HG02763 (cell line): ENCODE results near the gene OSGIN1.

Source experiments
- ATAC-seq: cut with Tn5 transposase; IDR thresholded peaks from one replicate; pipeline ENCODE4 v1.9.1; 2021; ENCODE audit warnings: mild to moderate bottlenecking, moderate library complexity; ENCODE audit not compliant: unreplicated experiment

The OSGIN1 gene

GRCh38 chr16:83925957-83926725 is 26.9 kb upstream of the OSGIN1 start:
- ATAC-seq = no peak

DNA sequence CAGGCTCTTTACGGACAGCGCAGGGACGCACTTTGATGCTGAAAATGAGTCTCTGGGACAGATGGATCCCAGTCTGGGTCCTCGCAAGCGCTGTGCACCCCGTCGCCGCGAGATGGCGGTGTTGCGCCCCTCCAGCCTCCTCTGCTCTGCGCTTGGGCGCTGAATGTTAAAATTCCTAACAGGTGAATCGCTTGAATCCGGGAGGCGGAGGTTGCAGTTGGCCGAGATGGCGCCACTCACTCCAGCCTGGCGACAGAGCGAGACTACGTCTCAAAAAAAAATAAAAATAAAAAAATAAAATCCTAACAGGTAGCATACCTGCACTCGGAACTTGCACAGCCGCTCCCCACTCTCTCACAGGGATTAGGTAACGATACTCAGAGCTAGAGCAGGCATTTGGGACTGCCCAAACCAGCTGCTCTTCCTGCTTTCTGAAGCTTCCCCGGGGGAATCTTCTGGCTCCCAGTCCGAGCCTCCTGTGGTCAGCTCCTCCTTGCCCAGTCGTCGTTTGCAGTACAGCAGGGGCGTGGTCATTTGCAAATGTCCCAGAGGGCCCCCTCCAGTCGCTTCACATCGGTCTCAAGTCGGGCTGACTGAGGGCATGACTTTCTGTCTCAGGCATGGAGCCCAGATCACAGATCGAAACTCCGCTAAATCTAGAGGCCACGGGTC is 26.2 kb upstream of the OSGIN1 start:
- no peak for ATAC-seq

GRCh38 chr16:83928341-83929055 is 24.5 kb upstream of the OSGIN1 start:
- ATAC-seq = no peak

- no peak for ATAC-seq
Observed at GRCh38 chr16:83929811-83930555, 23.1 kb upstream of the OSGIN1 start.

- no peak for ATAC-seq
Observed at GRCh38 chr16:83930730-83931500, 22.1 kb upstream of the OSGIN1 start.

DNA sequence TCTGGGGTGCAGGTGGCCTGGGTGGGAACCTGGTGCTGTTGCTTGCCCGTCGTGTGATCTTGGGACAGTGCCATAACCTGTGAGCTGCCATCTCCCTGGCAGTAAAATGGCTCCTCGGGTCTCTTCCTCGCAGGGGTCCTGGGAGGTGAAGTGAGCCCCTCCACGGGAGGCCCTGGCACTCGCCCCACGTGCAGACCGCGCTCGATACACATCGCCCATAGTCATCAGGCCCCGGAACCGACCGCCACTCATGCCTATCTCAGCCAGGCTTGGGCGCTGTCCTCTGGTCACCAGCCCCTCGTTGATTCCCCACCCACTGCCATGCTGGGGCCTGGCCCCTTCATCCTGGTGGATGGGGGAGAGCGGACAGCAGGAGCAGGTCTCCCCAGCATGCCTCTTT is 21.5 kb upstream of the OSGIN1 start:
- no peak for ATAC-seq

- ATAC-seq = no peak
Observed at GRCh38 chr16:83932304-83932703, 20.7 kb upstream of the OSGIN1 start.

DNA sequence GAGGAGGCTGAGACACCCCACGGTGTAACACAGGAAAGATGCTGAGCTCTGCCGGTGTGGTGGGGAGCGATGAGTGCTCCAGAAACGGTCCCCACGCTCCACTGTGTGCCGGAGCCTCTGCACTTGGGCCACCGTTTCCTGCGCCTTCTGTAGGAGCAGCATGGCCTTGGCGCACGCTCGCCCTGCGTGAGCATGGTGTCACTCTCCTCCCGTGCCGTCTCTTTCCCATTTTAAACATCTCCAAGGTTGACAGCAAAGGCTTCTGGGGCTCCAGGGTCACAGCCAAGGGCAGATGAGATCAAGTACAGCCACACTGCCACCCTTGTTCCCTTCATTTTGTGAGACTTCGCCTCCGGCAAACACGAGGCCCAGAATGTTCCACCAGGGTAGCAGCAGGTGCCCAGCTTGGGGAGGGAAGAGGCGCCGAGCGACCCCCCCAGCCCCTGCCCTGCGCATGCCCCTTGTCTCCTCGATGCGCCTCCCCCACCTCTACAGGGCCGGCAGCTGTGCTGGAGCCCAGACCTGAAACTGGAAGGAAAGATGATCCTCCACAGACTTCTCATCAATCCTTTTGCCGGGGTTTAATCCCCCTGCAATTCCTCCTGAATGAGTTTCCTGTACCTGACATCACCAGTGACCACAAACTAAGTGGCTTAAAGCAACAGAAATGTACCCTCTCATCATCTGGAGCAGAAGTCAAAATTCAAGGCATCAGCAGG is 19.9 kb upstream of the OSGIN1 start:
- ATAC-seq = no peak

DNA sequence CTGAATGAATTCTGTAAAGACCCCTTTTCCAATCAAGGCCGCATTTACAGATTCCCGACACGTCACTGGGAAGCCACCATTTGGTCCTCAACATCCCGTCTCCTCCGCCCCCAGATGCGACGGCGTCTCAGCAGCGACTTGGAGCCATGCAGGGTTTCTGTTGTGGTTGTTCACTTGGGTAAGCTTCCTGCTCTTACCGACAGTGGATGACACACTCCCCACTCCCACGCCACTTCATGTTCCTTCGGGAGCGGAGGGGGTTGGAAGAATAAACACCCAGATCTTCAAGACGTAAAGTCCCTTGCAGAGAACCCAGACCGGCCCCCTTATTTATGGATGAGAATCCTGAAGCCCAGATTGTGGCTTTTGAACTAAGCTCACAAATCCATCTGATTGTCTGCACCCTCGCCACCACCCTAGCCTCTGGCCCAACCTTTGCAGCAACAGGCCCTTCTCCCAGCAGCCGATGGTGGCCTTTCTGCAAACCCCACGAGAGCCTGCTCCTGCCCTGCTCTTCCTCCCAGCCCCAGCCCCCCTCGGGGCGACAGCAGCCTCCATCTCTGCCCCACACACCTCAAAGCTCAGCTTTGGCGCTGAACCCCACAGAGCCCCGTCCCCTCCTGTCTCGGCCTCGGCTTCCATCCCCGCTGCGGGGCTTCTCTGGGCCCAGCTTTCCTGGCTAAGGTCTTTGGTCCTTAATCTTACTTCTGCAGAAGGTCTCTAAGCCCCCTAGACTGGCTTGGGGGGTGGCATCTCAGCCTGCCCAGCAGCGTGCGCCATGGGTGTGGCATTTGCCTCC is 19.0 kb upstream of the OSGIN1 start:
- no peak for ATAC-seq

DNA sequence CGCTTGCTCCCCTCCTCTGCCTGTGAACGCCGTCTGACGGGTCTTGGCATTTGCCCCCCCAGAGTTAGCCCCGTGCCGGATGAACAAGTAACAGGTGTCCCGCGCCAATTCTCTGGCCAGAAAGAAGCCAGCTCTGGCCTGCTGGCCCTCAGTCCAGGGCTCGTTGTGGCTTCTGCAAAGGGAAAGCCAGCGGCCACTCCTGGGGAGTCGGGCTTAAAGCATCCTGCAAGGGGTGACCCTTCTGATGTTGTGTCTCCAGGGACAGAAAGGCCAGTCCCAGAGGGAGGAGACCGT is 18.4 kb upstream of the OSGIN1 start:
- no peak for ATAC-seq

DNA sequence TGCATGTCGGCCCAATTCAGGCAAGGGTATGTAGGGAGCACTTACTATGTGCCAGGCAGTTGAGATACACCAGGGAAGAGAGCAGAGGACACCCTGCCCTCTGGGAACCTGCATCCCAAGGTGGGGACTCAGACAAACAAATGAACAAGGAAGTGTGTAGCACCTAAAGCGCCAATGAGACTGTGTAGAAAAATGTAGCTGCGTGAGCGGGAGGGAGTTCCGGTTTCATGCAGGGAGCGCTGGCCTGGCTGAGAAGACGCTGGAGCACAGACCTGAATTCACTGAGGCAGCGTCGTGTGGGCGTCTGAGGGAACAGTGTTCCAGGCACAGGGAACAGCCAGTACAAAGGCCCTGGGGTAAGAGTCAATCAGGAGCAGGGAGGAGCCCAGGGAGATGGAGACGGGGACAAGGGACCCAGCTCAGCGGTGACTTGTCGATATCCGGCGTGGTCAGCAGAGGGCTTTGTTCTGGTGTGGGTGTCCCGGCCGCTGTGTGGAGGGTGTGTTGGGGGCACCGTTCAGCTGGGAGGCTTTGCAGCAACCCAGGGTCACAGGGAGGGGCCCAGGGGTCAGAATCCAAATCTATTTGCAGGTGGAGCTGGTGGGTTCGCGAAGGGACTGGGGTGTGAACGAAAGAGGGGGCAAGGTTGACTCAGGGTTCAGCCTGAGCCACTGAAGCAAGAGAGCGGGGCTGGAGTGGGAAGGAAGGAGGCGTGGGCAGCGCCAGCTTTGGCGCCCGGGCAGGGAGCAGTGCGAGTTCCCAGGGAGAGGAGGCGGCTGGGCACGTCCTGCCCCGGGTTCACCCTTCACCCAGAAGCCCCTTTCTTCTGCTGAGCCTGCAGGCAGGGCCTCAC is 17.8 kb upstream of the OSGIN1 start:
- ATAC-seq = no peak

DNA sequence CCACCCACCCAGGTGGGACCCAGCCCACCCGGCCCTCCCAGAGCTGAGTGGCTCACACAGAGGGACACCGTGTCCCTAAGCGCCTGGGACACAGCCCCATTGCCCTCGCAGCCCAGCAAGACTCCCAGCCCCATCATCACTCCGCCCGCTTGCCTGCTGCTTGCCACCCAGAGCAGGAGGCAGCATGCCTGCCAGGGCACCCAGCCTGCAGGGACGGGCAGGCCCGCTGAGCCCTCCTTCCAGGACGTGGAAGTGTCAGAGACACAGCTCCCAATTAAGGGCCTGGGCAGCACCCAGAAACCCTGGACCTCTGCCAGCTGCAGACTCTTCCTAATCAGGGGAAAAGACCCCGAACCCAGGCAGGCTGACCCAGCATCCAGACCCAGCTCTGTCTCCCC is 17.2 kb upstream of the OSGIN1 start:
- no peak for ATAC-seq

DNA sequence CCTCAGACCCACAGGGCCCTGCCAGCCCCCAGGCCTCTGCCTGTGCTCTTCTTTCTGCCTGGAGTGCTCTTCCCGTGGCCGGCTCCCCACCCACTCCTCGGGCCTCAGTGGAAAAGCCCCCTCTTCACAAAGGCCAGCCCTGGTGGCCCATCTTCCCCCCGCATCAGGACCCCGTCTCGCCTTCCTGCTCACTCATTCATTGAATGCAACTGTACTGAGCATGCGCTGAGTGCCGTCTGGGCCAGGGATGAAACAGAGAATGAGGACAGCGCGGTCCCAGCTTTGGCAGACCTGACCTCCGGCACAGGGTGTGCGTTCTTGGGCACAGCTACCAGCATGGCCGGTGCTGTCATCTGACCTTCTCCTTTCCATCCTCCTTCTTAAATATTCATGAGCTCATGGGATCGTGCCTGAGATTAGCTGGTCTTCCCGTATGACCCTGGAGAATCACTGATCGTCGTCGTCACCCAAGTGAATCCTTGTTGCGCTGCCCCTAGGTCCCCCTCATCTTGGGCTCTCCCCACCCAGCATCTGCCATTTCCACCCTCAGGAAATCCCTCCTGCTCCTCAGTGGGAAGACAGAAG is 16.4 kb upstream of the OSGIN1 start:
- ATAC-seq = no peak

DNA sequence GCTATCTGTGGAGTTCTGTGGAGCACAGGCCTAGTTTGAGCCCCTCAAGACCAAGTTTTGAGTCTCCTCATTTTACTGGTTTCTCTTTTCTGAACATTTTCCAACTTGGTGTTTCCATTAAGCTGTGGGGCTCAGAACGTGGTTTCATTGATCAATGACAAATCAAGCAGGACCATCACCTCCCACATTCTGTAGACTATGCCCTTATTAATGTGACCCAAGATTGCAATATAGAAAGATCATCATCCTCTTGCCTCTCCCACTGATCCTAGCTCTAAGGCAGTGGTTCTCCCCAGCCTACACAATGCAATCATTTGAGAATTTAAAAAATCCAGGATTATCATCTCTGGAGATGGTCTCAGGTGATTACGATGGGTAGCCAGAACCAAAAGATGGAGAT is 15.8 kb upstream of the OSGIN1 start:
- ATAC-seq = no peak

DNA sequence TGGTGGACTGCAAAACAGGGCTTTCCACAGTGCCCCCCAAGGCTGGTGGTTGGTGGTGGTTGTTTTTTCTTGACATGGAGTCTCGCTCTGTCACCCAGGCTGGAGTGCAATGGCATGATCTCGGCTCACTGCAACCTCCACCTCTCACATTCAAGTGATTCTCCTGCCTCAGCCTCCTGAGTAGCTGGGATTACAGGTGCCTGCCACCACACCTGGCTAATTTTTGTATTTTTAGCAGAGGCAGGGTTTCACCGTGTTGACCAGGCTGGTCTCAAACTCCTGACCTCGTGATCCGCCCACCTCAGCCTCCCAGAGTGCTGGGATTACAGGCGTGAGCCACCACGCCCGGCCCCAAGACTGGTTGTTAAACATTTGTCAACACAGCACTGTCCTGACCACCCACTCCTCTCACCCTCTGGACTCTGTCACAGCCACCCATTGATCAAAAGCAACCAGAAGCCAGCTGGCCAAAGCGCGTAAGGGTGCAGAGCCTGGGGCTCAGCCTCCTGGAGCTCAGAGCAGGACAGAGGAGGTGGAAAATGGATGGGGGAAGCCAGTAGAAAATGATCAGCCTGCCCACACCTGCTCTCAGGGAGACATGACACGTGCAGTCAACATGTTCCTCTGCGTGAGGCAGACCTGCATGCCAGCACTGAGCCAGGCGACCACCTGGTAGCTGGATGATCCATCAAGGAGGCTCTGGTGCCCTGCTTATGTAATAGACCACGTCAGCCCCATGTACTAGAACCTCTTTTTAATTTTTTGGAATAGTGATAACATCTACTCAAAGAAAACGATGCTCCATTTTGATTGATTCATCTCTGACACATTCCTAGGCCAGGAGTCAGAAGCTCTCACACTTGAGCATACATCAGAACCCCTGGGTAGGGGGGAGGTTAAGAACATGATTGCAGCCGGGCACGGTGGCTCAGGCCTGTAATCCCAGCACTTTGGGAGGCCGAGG is 14.8 kb upstream of the OSGIN1 start:
- no peak for ATAC-seq

DNA sequence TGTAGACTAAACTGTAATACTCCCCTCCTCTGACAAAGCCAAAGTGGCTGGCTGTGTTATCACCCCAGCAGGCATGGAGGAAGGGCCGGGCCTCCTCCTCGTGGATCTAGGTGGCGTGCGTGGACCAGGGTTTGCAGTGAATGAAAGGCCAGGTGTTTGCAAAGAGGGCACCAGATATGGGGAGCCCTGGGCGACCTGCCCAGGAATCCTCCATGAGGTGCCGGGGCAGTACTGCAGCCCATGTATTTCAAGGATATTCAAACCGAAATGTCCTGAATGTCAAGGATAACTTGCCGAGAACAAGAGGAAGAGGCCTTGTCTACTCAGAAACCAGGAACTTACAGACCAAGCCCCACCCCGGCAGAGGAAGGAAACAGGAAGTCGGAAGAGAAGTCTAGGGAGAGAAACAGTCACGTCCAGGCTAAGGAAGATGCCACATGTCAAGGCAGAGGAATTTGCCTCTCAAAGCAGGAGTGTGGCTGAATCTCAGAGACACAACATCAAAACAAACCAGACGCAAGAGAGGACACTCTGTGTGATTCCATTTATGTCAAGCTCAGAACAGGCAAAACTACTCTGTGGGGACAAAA is 13.7 kb upstream of the OSGIN1 start:
- no peak for ATAC-seq
